ENCODE data around the gene AFAP1L1. TPM values are rescaled to one million over a fixed set of nuclear protein-coding genes. Genes with fewer than 3 reads are reported as not detected.
"Not testable (repeated sequence)": the region's sequence is repeated elsewhere in the genome, so short reads cannot be mapped to it uniquely, and the experiment has no call there.

The AFAP1L1 gene
- total RNA-seq, 1 donor, result under 0.01 TPM

GRCh38 chr5:149382517-149383220, 111.0 kb downstream of the AFAP1L1 start:
- Histone ChIP-seq H3K4me3 (ENCODE audit: low read length) (no peak overlapping the region), H3K27me3 (ENCODE audit: insufficient read depth, low read length) (no peaks in the 10 kb centered on the region), H3K9me3 (ENCODE audit: low read depth, low read length) (no peaks in the 10 kb centered on the region), H3K4me1 (ENCODE audit: insufficient read depth, low read length) (no peaks in the 10 kb centered on the region)

- H3K4me3 ChIP-seq (ENCODE audit: low read length), result no peak overlapping the region
- H3K27me3 ChIP-seq (ENCODE audit: insufficient read depth, low read length), result no peaks in the 10 kb centered on the region
- no peaks in the 10 kb centered on the region for H3K9me3 ChIP-seq (ENCODE audit: low read depth, low read length)
- H3K4me1 ChIP-seq (ENCODE audit: insufficient read depth, low read length), result no peaks in the 10 kb centered on the region
Measured at GRCh38 chr5:149383399-149383798, 111.7 kb downstream of the AFAP1L1 start.

DNA sequence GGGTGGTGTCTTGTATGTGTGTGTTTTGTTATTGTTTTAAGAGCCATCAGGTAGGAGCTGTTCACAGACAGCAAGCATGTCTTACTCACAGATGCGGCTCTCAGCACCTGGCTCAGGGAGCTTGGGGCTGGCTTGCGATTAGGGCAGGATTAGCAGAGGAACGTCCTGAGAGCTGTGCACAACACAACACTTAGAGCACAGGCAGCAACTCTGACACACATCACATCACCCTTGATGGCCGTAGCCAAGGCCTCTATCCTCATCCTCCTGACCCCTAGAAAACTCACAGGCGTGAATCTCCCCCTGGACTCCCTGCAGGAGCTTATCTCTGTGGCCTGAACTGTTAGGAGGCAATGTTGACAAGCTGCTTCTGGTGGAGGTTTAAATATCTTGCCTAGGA, 114.5 kb downstream of the AFAP1L1 start:
- Histone ChIP-seq H3K4me3 (ENCODE audit: low read length) (no peak overlapping the region), H3K4me1 (ENCODE audit: insufficient read depth, low read length) (no peaks in the 10 kb centered on the region), H3K27me3 (ENCODE audit: insufficient read depth, low read length) (no peaks in the 10 kb centered on the region), H3K9me3 (ENCODE audit: low read depth, low read length) (no peaks in the 10 kb centered on the region)

DNA sequence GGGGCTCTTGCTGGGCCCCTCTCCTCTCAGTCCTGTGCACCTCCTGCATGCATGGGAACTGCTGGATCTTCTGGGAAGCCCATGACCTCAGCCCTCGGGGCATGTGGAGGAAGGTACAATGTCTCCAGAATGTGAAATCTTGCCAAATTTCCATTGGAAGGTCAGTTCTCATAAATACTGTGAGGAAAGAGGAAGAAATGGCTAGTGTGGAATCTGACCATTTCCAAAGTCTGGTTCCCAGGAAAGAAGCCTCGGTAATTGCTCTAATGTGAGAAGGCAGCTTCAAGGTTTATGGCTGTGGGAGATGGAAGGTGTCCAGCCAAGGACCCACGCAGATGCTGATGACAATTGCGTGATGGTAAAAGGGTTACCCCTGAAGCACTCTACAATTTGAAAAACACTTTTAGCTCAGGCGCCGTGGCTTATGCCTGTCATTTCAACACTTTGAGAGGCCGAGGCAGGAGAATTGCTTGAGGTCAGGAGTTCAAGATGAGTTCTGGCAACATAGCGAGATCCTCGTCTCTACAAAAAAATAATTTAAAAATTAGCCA, 115.5 kb downstream of the AFAP1L1 start:
- no peak overlapping the region for H3K4me3 ChIP-seq (ENCODE audit: low read length)
- no peaks in the 10 kb centered on the region for H3K27me3 ChIP-seq (ENCODE audit: insufficient read depth, low read length)
- no peaks in the 10 kb centered on the region for H3K4me1 ChIP-seq (ENCODE audit: insufficient read depth, low read length)
- H3K9me3 ChIP-seq (ENCODE audit: low read depth, low read length), result no peaks in the 10 kb centered on the region

DNA sequence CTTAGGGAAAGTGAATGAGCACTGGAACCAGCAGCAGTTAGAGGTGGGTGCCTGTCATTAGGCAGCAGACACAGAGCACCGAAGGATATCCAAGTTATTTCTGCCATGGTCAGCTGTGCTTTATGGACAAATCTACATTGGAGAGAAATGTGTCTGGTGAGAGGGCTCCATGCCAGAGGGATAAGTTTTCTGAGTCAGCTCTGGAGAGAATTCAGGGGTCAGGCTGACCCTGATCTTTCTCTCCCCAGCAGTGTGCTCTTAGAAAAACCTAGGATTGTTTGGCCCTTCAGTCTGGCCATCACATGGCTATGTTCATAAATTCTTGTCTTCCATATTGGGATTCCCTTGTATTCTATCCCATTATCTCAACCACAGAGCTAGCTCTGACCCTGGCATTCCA, 116.3 kb downstream of the AFAP1L1 start:
- Histone ChIP-seq H3K9me3 (ENCODE audit: low read depth, low read length) (no peaks in the 10 kb centered on the region), H3K4me3 (ENCODE audit: low read length) (no peak overlapping the region), H3K4me1 (ENCODE audit: insufficient read depth, low read length) (no peaks in the 10 kb centered on the region), H3K27me3 (ENCODE audit: insufficient read depth, low read length) (no peaks in the 10 kb centered on the region)

DNA sequence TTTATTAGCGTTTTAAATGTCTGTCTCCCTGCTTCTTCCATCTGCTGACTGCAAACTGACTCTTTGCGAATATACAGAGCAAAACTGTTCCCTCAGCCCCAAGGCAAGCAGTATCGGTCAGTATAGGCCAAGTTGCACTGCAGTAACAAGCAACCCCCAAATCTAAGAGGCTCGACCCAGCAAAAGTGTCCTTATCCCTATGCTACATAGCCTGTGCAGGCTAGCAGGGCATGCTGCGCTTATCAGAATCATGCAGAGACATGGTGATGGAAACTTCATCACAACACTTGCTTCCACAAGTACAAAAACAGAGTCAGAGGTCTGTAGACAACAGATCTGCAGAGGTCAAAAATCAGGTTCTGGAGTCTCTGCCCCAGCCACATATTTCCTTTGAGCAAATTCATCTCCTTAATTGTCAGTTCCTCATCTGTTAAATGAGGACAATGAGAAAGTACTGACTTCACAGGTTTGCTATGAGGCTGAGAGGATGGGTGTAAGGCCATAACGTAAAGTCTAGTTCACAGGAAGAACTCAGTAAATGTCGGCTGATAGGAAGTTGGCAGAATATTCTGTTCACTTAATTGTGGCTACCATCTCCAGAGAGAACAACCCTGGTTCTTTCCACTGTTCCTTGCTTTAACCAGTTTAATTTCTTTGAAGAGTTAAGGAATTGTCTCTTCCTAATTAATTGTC, 117.0 kb downstream of the AFAP1L1 start:
- no peak overlapping the region for H3K4me3 ChIP-seq (ENCODE audit: low read length)
- H3K4me1 ChIP-seq (ENCODE audit: insufficient read depth, low read length), result no peaks in the 10 kb centered on the region
- H3K27me3 ChIP-seq (ENCODE audit: insufficient read depth, low read length), result no peaks in the 10 kb centered on the region
- no peaks in the 10 kb centered on the region for H3K9me3 ChIP-seq (ENCODE audit: low read depth, low read length)

- H3K4me1 ChIP-seq (ENCODE audit: insufficient read depth, low read length), result no peaks in the 10 kb centered on the region
- H3K4me3 ChIP-seq (ENCODE audit: low read length), result no peak overlapping the region
- H3K9me3 ChIP-seq (ENCODE audit: low read depth, low read length), result no peaks in the 10 kb centered on the region
- H3K27me3 ChIP-seq (ENCODE audit: insufficient read depth, low read length), result no peaks in the 10 kb centered on the region
Measured at GRCh38 chr5:149389552-149390495, 118.2 kb downstream of the AFAP1L1 start.

DNA sequence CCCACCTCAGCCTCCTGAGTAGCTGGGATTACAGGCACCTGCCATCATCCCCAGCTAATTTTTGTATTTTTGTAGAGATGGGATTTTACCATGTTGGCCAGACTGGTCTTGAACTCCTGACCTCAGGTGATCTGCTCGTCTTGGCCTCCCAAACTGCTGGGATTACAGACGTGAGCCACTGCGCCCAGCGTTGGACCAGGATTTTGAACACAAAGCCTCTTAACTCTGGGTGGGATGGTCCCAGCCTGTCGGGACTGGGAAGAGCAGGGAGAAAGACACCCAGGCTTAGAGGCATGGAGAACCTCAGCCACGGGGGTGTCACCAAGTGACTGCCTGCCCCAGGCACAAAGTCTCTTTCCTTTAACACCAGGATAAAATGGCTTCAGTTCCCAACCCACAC, 119.4 kb downstream of the AFAP1L1 start:
- H3K27me3 ChIP-seq (ENCODE audit: insufficient read depth, low read length); H3K4me3 ChIP-seq (ENCODE audit: low read length); H3K9me3 ChIP-seq (ENCODE audit: low read depth, low read length); H3K4me1 ChIP-seq (ENCODE audit: insufficient read depth, low read length): not testable (repeated sequence)

Other genes starting within 250 kb of the AFAP1L1 start
- gene SH3TC2, start 208.8 kb upstream of the AFAP1L1 start, total RNA-seq, result 3.7 TPM
- 4.4 TPM for gene ABLIM3, start 130.4 kb upstream of the AFAP1L1 start, total RNA-seq
- gene GRPEL2, start 73.6 kb downstream of the AFAP1L1 start, total RNA-seq, result 24.9 TPM
- 9.2 TPM for gene PCYOX1L, start 86.2 kb downstream of the AFAP1L1 start, total RNA-seq
- gene IL17B, start 107.4 kb downstream of the AFAP1L1 start, total RNA-seq, result not detected

All from mononuclear cell (primary cell).